HepG2 (cell line): Measurements from ENCODE around the gene SYNGR2. TPM values are rescaled to one million over a fixed set of nuclear protein-coding genes. Genes with fewer than 3 reads are reported as not detected.

ENCODE experiments used
- ARID4A ChIP-seq: sonication (generic); formaldehyde crosslinking; IDR thresholded peaks from 2 replicates; pipeline ENCODE4 v1.5.0; 2020; ENCODE audit warnings: mild to moderate bottlenecking, missing genetic modification reagents, borderline replicate concordance
- BATF2 ChIP-seq: sonication (generic); formaldehyde crosslinking; IDR thresholded peaks from 2 replicates; pipeline ENCODE4 v1.8.0; 2022; ENCODE audit warnings: mild to moderate bottlenecking, missing genetic modification reagents, moderate library complexity
- DNMT1 ChIP-seq: sonication (generic); formaldehyde crosslinking; IDR thresholded peaks from 2 replicates; pipeline ENCODE4 v1.5.1; 2020; ENCODE audit warnings: mild to moderate bottlenecking, missing genetic modification reagents
- GATAD2A ChIP-seq: IDR thresholded peaks from 2 replicates; pipeline ENCODE4 v1.6.1; 2016
- PHB2 ChIP-seq: fragments of 450-650 bp; IDR thresholded peaks from 2 replicates; pipeline ENCODE4 v1.6.1; 2018; ENCODE audit not compliant: partially characterized antibody
- PPARG ChIP-seq: conservative IDR thresholded peaks from 2 replicates; pipeline ENCODE4 v1.6.1; 2016; ENCODE audit warnings: missing biosample characterization, missing genetic modification reagents
- REPIN1 ChIP-seq: sonication (generic); formaldehyde crosslinking; IDR thresholded peaks from 2 replicates; pipeline ENCODE4 v1.8.0; 2022; ENCODE audit warnings: missing genetic modification reagents, low read depth, mild to moderate bottlenecking, borderline replicate concordance
- SATB2 ChIP-seq: sonication (generic); formaldehyde crosslinking; IDR thresholded peaks from 2 replicates; pipeline ENCODE4 v1.5.0; 2020; ENCODE audit warnings: missing genetic modification reagents
- ZBTB46 ChIP-seq: sonication (generic); formaldehyde crosslinking; IDR thresholded peaks from 2 replicates; pipeline ENCODE4 v1.4.0; 2020; ENCODE audit warnings: mild to moderate bottlenecking, missing genetic modification reagents, borderline replicate concordance
- ZFP36L2 ChIP-seq: sonication (generic); formaldehyde crosslinking; IDR thresholded peaks from 2 replicates; pipeline ENCODE4 v1.4.0; 2020; ENCODE audit warnings: missing genetic modification reagents
- ZHX1 ChIP-seq: sonication (generic); formaldehyde crosslinking; IDR thresholded peaks from 2 replicates; pipeline ENCODE4 v1.8.1; 2022; ENCODE audit warnings: low read depth, mild to moderate bottlenecking, missing genetic modification reagents
- ZMAT5 ChIP-seq: sonication (generic); formaldehyde crosslinking; IDR thresholded peaks from 2 replicates; pipeline ENCODE4 v1.5.0; 2020; ENCODE audit warnings: mild to moderate bottlenecking, low read depth, missing genetic modification reagents, borderline replicate concordance
- ZNF12 ChIP-seq: sonication (generic); formaldehyde crosslinking; IDR thresholded peaks from 2 replicates; pipeline ENCODE4 v1.5.0; 2020; ENCODE audit warnings: missing genetic modification reagents
- ZNF232 ChIP-seq: sonication (generic); formaldehyde crosslinking; IDR thresholded peaks from 2 replicates; pipeline ENCODE4 v1.4.0; 2020; ENCODE audit warnings: missing genetic modification reagents, borderline replicate concordance
- ZNF30 ChIP-seq: sonication (generic); formaldehyde crosslinking; IDR thresholded peaks from 2 replicates; pipeline ENCODE4 v1.5.0; 2020; ENCODE audit warnings: mild to moderate bottlenecking, missing genetic modification reagents
- ZNF382 ChIP-seq: sonication (generic); formaldehyde crosslinking; IDR thresholded peaks from 2 replicates; pipeline ENCODE4 v1.5.0; 2020; ENCODE audit warnings: missing genetic modification reagents, mild to moderate bottlenecking, borderline replicate concordance
- ZNF496 ChIP-seq: sonication (generic); formaldehyde crosslinking; IDR thresholded peaks from 2 replicates; pipeline ENCODE4 v1.8.1; 2023; ENCODE audit warnings: mild to moderate bottlenecking, moderate library complexity, missing genetic modification reagents; ENCODE audit not compliant: insufficient replicate concordance
- ZNF564 ChIP-seq: sonication (generic); formaldehyde crosslinking; IDR thresholded peaks from 2 replicates; pipeline ENCODE4 v1.8.1; 2023; ENCODE audit warnings: mild to moderate bottlenecking, missing genetic modification reagents
- ZNF670 ChIP-seq: sonication (generic); formaldehyde crosslinking; IDR thresholded peaks from 2 replicates; pipeline ENCODE4 v1.8.0; 2022; ENCODE audit warnings: mild to moderate bottlenecking, missing genetic modification reagents, borderline replicate concordance
- ZSCAN9 ChIP-seq: IDR thresholded peaks from 2 replicates; pipeline ENCODE4 v1.6.1; 2016; ENCODE audit warnings: borderline replicate concordance
- polyA plus RNA-seq, 8 experiments: library from polyadenylated mRNA; depleted of rRNA in 3 of 8; stranded (reverse) in 7 of 8; unstranded in 1 of 8; fragments of >200 nt; fragmentation: Illumina TruSeq in 4 of 8; extraction: Trizol in 4 of 8; gene quantifications; 2 replicates each; pipeline versions ENCODE4 v1.2.1 to v1.2.3, GENCODE V29; 2011 to 2016; ENCODE audit warnings: low read depth in 4 of 8, missing spikeins in 1 of 8, mixed read lengths in 1 of 8; ENCODE audit not compliant: insufficient read depth in 1 of 8
- total RNA-seq, 5 experiments: library from RNA; depleted of rRNA; stranded (reverse); fragments of >200 nt; fragmentation: Illumina TruSeq; extraction: Trizol; gene quantifications; 2 replicates each; pipeline ENCODE4 v1.2.3, GENCODE V29; 2016; ENCODE audit warnings: low read depth in 1 of 5

Gene SYNGR2
- total and polyA plus RNA-seq, 2 of the 13 experiments (the other 11 are each of a cell fraction or from before 2014, with no cell fraction given), result 46.7 to 170 TPM

- TF ChIP-seq ZHX1 (CRISPR knock-in tag) (peak; percentile 76; the same call in 1 of the 2 replicates), ZBTB46 (no peak), PPARG (CRISPR knock-in tag) (0 out of 2 replicates have a peak, but pooled peaks have one; percentile 50), ZNF12 (CRISPR knock-in tag) (no peak), BATF2 (CRISPR knock-in tag) (no peak), ZNF232 (CRISPR knock-in tag) (no peak), ZNF564 (CRISPR knock-in tag) (no peak), ZFP36L2 (CRISPR knock-in tag) (0 out of 2 replicates have a peak, but pooled peaks have one; percentile 42), ZNF30 (no peak), ZMAT5 (CRISPR knock-in tag) (no peak), ARID4A (peak; percentile 75; the same call in 1 of the 2 replicates), ZNF382 (CRISPR knock-in tag) (no peak), ZNF496 (CRISPR knock-in tag) (no peak), SATB2 (CRISPR knock-in tag) (no peak), ZSCAN9 (no peak; the same call in 1 of the 2 replicates), ZNF670 (CRISPR knock-in tag) (no peak), REPIN1 (no peak), DNMT1 (peak; percentile 72), PHB2 (no peak), GATAD2A (CRISPR knock-in tag) (no peak)
These were observed at the start of gene SYNGR2 (continued) for GRCh38 chr17:78168242-78168902.
